LHCN-M2 (cell line): ENCODE data around the gene TRIM67. TPM values are rescaled to one million over a fixed set of nuclear protein-coding genes. Genes with fewer than 3 reads are reported as not detected.
A peak's percentile ranks its signal among the peaks of the same experiment; 100 is the strongest.

ENCODE experiments used
- DNase-seq: peaks from one replicate; pipeline ENCODE4 v3.0.0-alpha.2; 2012; ENCODE audit warnings: low read depth
- total RNA-seq: library from RNA; depleted of rRNA; stranded (reverse); fragments of >200 nt; gene quantifications from 2 replicates; pipeline ENCODE4 v1.2.3, GENCODE V29; 2014

The TRIM67 gene
- total RNA-seq, 1 experiment from 2014 or later = not detected

GRCh38 chr1:231183639-231184590, 22.1 kb downstream of the TRIM67 start:
- DNase-seq = no peak

GRCh38 chr1:231184891-231185290, 23.0 kb downstream of the TRIM67 start:
- DNase-seq = no peak

- DNase-seq = no peak
These were observed 23.5 kb downstream of the TRIM67 start for GRCh38 chr1:231185391-231185790.

GRCh38 chr1:231186356-231187115, 24.7 kb downstream of the TRIM67 start:
- no peak for DNase-seq

GRCh38 chr1:231187571-231187970, 25.7 kb downstream of the TRIM67 start:
- no peak for DNase-seq

- DNase-seq = no peak
These were observed 26.2 kb downstream of the TRIM67 start for GRCh38 chr1:231188072-231188471.

GRCh38 chr1:231188768-231189167, 26.9 kb downstream of the TRIM67 start:
- DNase-seq = no peak

GRCh38 chr1:231189683-231190270, 27.9 kb downstream of the TRIM67 start:
- no peak for DNase-seq

- no peak for DNase-seq
These were observed 28.6 kb downstream of the TRIM67 start for GRCh38 chr1:231190456-231190855.

GRCh38 chr1:231192620-231193163, 30.8 kb downstream of the TRIM67 start:
- peak; percentile 24 for DNase-seq

- DNase-seq = no peak
These were observed 32.0 kb downstream of the TRIM67 start for GRCh38 chr1:231193710-231194340.

- DNase-seq = no peak
These were observed 32.6 kb downstream of the TRIM67 start for GRCh38 chr1:231194476-231194842.

- no peak for DNase-seq
These were observed 33.1 kb downstream of the TRIM67 start for GRCh38 chr1:231194843-231195516.

- DNase-seq = no peak
These were observed 34.4 kb downstream of the TRIM67 start for GRCh38 chr1:231196307-231196706.

GRCh38 chr1:231196728-231197127, 34.9 kb downstream of the TRIM67 start:
- DNase-seq = no peak

- no peak for DNase-seq
These were observed 38.0 kb downstream of the TRIM67 start for GRCh38 chr1:231199868-231200267.

- DNase-seq = peak; percentile 48
These were observed 38.7 kb downstream of the TRIM67 start for GRCh38 chr1:231200388-231201031.

- DNase-seq = no peak
These were observed 39.6 kb downstream of the TRIM67 start for GRCh38 chr1:231201375-231201978.

GRCh38 chr1:231201979-231202633, 40.2 kb downstream of the TRIM67 start:
- no peak for DNase-seq
